Liver (tissue), 9 donors: ENCODE measurements around the gene MAPT. TPM values are rescaled to one million over a fixed set of nuclear protein-coding genes. Genes with fewer than 3 reads are reported as not detected.

Source experiments
- DNase-seq: peaks from one replicate; pipeline ENCODE4 v3.0.0-alpha.2; 2017; ENCODE audit warnings: low spot score
- H3K27ac ChIP-seq, 2 donors: one replicate each; pipeline ENCODE4 v1.7.0; 2013; ENCODE audit warnings: inconsistent platforms in 2 of 2, low read length in 2 of 2, control low read depth in 1 of 2, low read depth in 1 of 2, mild to moderate bottlenecking in 1 of 2
- H3K27me3 ChIP-seq, 4 donors: one replicate each; pipeline versions ENCODE4 v1.6.1 to v1.7.0; 2013; ENCODE audit warnings: low read length in 3 of 4, inconsistent platforms in 1 of 4, mild to moderate bottlenecking in 1 of 4, moderate library complexity in 1 of 4; ENCODE audit not compliant: control insufficient read depth in 4 of 4, insufficient read depth in 4 of 4
- H3K36me3 ChIP-seq, 4 donors: one replicate each; pipeline versions ENCODE4 v1.6.1 to v1.7.0; 2013; ENCODE audit warnings: low read length in 3 of 4, mild to moderate bottlenecking in 3 of 4, low read depth in 1 of 4, moderate library complexity in 1 of 4; ENCODE audit not compliant: control insufficient read depth in 4 of 4, insufficient read depth in 3 of 4
- H3K4me1 ChIP-seq, 4 donors: one replicate each; pipeline versions ENCODE4 v1.6.1 to v1.7.0; 2013; ENCODE audit warnings: low read length in 3 of 4, mild to moderate bottlenecking in 3 of 4, moderate library complexity in 1 of 4; ENCODE audit not compliant: control insufficient read depth in 4 of 4, insufficient read depth in 4 of 4
- H3K4me3 ChIP-seq, 3 donors: one replicate each; pipeline versions ENCODE4 v1.6.1 to v1.7.0; 2013; ENCODE audit warnings: low read length in 3 of 3, control low read depth in 1 of 3, low read depth in 1 of 3, mild to moderate bottlenecking in 1 of 3
- H3K9ac ChIP-seq, 2 donors: one replicate each; pipeline ENCODE4 v1.7.0; 2013; ENCODE audit warnings: low read length in 2 of 2, mild to moderate bottlenecking in 2 of 2, moderate library complexity in 2 of 2, control low read depth in 1 of 2, low read depth in 1 of 2
- H3K9me3 ChIP-seq, 4 donors: one replicate each; pipeline versions ENCODE4 v1.6.1 to v1.7.0; 2013; ENCODE audit warnings: low read length in 3 of 4; ENCODE audit not compliant: control insufficient read depth in 4 of 4
- ATF3 ChIP-seq: IDR thresholded peaks from 2 replicates; pipeline ENCODE4 v1.6.1; 2016; ENCODE audit warnings: antibody characterized with exemption
- CTCF ChIP-seq: fragments of 150-350 bp; IDR thresholded peaks from 2 replicates; pipeline ENCODE4 v1.5.1; 2017; ENCODE audit warnings: improper control_type of control experiment, low read depth, low read length; ENCODE audit not compliant: missing input control
- EGR1 ChIP-seq, 2 donors: IDR thresholded peaks; 2 replicates each; pipeline ENCODE4 v1.6.1; 2016 to 2018; ENCODE audit warnings: antibody characterized with exemption in 2 of 2, low read depth in 2 of 2
- FOXA1 ChIP-seq: IDR thresholded peaks from 2 replicates; pipeline ENCODE4 v1.6.1; 2016; ENCODE audit warnings: antibody characterized with exemption
- FOXA2 ChIP-seq: IDR thresholded peaks from 2 replicates; pipeline ENCODE4 v1.6.1; 2016; ENCODE audit warnings: antibody characterized with exemption
- GABPA ChIP-seq, 2 donors: IDR thresholded peaks in 1 of 2; conservative IDR thresholded peaks in 1 of 2; 2 replicates each; pipeline ENCODE4 v1.6.1; 2016; ENCODE audit warnings: antibody characterized with exemption in 2 of 2, mild to moderate bottlenecking in 1 of 2, moderate library complexity in 1 of 2
- HNF4A ChIP-seq, 2 donors: conservative IDR thresholded peaks; 2 replicates each; pipeline ENCODE4 v1.6.1; 2016; ENCODE audit warnings: antibody characterized with exemption in 2 of 2, mild to moderate bottlenecking in 2 of 2
- HNF4G ChIP-seq: IDR thresholded peaks from 2 replicates; pipeline ENCODE4 v1.6.1; 2016; ENCODE audit warnings: antibody characterized with exemption
- JUND ChIP-seq, 2 donors: IDR thresholded peaks; 2 replicates each; pipeline ENCODE4 v1.6.1; 2016; ENCODE audit warnings: antibody characterized with exemption in 2 of 2
- MAX ChIP-seq: IDR thresholded peaks from 2 replicates; pipeline ENCODE4 v1.6.1; 2016; ENCODE audit warnings: antibody characterized with exemption
- NR2F2 ChIP-seq: IDR thresholded peaks from 2 replicates; pipeline ENCODE4 v1.6.1; 2016; ENCODE audit warnings: antibody characterized with exemption
- RAD21 ChIP-seq, 2 donors: IDR thresholded peaks; 2 replicates each; pipeline ENCODE4 v1.6.1; 2016; ENCODE audit warnings: antibody characterized with exemption in 2 of 2, mild to moderate bottlenecking in 2 of 2
- REST ChIP-seq: IDR thresholded peaks from 2 replicates; pipeline ENCODE4 v1.6.1; 2016; ENCODE audit warnings: antibody characterized with exemption, mild to moderate bottlenecking
- RXRA ChIP-seq, 2 donors: IDR thresholded peaks; 2 replicates each; pipeline ENCODE4 v1.6.1; 2017 to 2018; ENCODE audit warnings: antibody characterized with exemption in 2 of 2, mild to moderate bottlenecking in 1 of 2
- SP1 ChIP-seq: IDR thresholded peaks from 2 replicates; pipeline ENCODE4 v1.6.1; 2018; ENCODE audit warnings: antibody characterized with exemption, mild to moderate bottlenecking
- TAF1 ChIP-seq: conservative IDR thresholded peaks from 2 replicates; pipeline ENCODE4 v1.6.1; 2016; ENCODE audit warnings: antibody characterized with exemption, mild to moderate bottlenecking
- YY1 ChIP-seq: IDR thresholded peaks from 2 replicates; pipeline ENCODE4 v1.6.1; 2016; ENCODE audit warnings: antibody characterized with exemption, mild to moderate bottlenecking
- ZBTB33 ChIP-seq: IDR thresholded peaks from 2 replicates; pipeline ENCODE4 v1.6.1; 2016; ENCODE audit warnings: antibody characterized with exemption
- WGBS: extraction: QIAGEN DNeasy Blood & Tissue Kit; methylation state at CpG from one replicate; pipeline ENCODE4 v1.1.7; 2013; 5-methylcytosine and 5-hydroxymethylcytosine counted together
- polyA plus RNA-seq, 2 donors: library from polyadenylated mRNA; stranded (reverse) in 1 of 2; unstranded in 1 of 2; fragments of 200-250 nt in 1 of 2; fragments of >200 nt in 1 of 2; fragmentation: Nextera tagmentation in 1 of 2; extraction: Ambion mirVana in 1 of 2; gene quantifications; one replicate each; pipeline versions ENCODE4 v1.2.1 to v1.2.3, GENCODE V29; 2013 to 2015
- total RNA-seq, 2 donors: library from RNA; depleted of rRNA; stranded (reverse); fragments of >200 nt; gene quantifications; one replicate each; pipeline ENCODE4 v1.2.3, GENCODE V29; 2014
- donor health status: healthy.
- donor health status: healthy.
- donor health status: healthy.
- donor health status: healthy.
- donor health status: healthy.

MAPT gene
- total and polyA plus RNA-seq, 4 donors = 0.05 to 0.67 (median 0.27) TPM

GRCh38 chr17:45934044-45934979, 40.0 kb downstream of the MAPT start (continued):
- TF ChIP-seq HNF4G = no peak

- H3K9me3 ChIP-seq = no peaks in the 10 kb centered on the region
- TF ChIP-seq HNF4A (conservative IDR thresholded peaks at IDR 0.05) (peak in 1 of 2 donors; percentile 62), JUND (IDR thresholded peaks at IDR 0.05) (no peak)
- H3K9ac ChIP-seq = peak overlapping the region; percentile 63 to 97
- peaks cover 4 to 44% (median 37%) of the 10 kb centered on the region in 4 donors for H3K4me1 ChIP-seq
- H3K36me3 ChIP-seq = no peaks in the 10 kb centered on the region
- no peak for DNase-seq
- no peaks in the 10 kb centered on the region for H3K27me3 ChIP-seq
- peak overlapping the region; percentile 47 to 95 (median 73) for H3K4me3 ChIP-seq
- 40% methylated on average over 8 of the region's 8 CpGs for WGBS
- H3K27ac ChIP-seq = peak overlapping the region; percentile 86 to 89
These were observed 40.9 kb downstream of the MAPT start for GRCh38 chr17:45935197-45935709.

- H3K27me3 ChIP-seq = no peaks in the 10 kb centered on the region
- H3K36me3 ChIP-seq = no peaks in the 10 kb centered on the region
- peak overlapping the region; percentile 47 to 95 (median 73) for H3K4me3 ChIP-seq
- H3K27ac ChIP-seq = peak overlapping the region; percentile 86 to 89
- no peak for DNase-seq
- TF ChIP-seq FOXA1 (peak; percentile 84), FOXA2 (peak; percentile 92), ZBTB33 (peak; percentile 64), EGR1 (IDR thresholded peaks at IDR 0.05; ENCODE audit: low read depth in 2 of 2) (peak in 1 of 2 donors; percentile 41), REST (peak; percentile 58), MAX (peak; percentile 88), ATF3 (peak; percentile 36), GABPA (IDR thresholded peaks at IDR 0.05 in 1 of 2, conservative IDR thresholded peaks at IDR 0.05 in 1 of 2) (no peak), CTCF (no peak), JUND (IDR thresholded peaks at IDR 0.05) (peak in 1 of 2 donors; percentile 83), RXRA (IDR thresholded peaks at IDR 0.05) (peak; percentile 90 to 97), SP1 (peak; percentile 89), YY1 (peak; percentile 43), HNF4G (peak; percentile 91), NR2F2 (peak; percentile 16), HNF4A (conservative IDR thresholded peaks at IDR 0.05) (peak; percentile 97 to 98), RAD21 (IDR thresholded peaks at IDR 0.05) (peak in 1 of 2 donors; percentile 39), TAF1 (peak; percentile 19)
- H3K4me1 ChIP-seq = peaks cover 4 to 43% (median 33%) of the 10 kb centered on the region in 4 donors
- 40% methylated on average over 10 of the region's 10 CpGs for WGBS
- peak overlapping the region; percentile 63 to 97 for H3K9ac ChIP-seq
- H3K9me3 ChIP-seq = no peaks in the 10 kb centered on the region
These were observed 41.6 kb downstream of the MAPT start for GRCh38 chr17:45935710-45936509.
